HEK293 (cell line): Measurements from ENCODE around the gene SLU7.

Experiments used
- AEBP2 ChIP-seq: fragments of 450-650 bp; formaldehyde crosslinking; IDR thresholded peaks from 2 replicates; pipeline ENCODE4 v1.5.1; 2016; ENCODE audit warnings: missing biosample characterization, missing genetic modification characterization, borderline replicate concordance
- ELK4 ChIP-seq: IDR thresholded peaks from 2 replicates; pipeline ENCODE4 v1.6.1; 2011; ENCODE audit warnings: mild to moderate bottlenecking, low read depth, low read length, borderline replicate concordance
- HOXC10 ChIP-seq: sonication (generic); formaldehyde crosslinking; IDR thresholded peaks from 2 replicates; pipeline ENCODE4 v1.8.1; 2023; ENCODE audit warnings: mild to moderate bottlenecking, missing genetic modification reagents
- KLF10 ChIP-seq: fragments of 450-650 bp; IDR thresholded peaks from 2 replicates; pipeline ENCODE4 v1.5.1; 2018; ENCODE audit warnings: missing biosample characterization, mild to moderate bottlenecking, missing genetic modification characterization
- KLF8 ChIP-seq: fragments of 450-650 bp; formaldehyde crosslinking; IDR thresholded peaks from 2 replicates; pipeline ENCODE4 v1.5.1; 2016; ENCODE audit warnings: missing biosample characterization, missing genetic modification characterization
- PATZ1 ChIP-seq: fragments of 450-650 bp; formaldehyde crosslinking; IDR thresholded peaks from 2 replicates; pipeline ENCODE4 v1.5.1; 2016; ENCODE audit warnings: missing biosample characterization, missing genetic modification characterization
- PRDM6 ChIP-seq: fragments of 450-650 bp; formaldehyde crosslinking; IDR thresholded peaks from 2 replicates; pipeline ENCODE4 v1.5.1; 2017; ENCODE audit warnings: missing biosample characterization, missing genetic modification characterization
- SP7 ChIP-seq: fragments of 450-650 bp; formaldehyde crosslinking; IDR thresholded peaks from 2 replicates; pipeline ENCODE4 v1.5.1; 2016; ENCODE audit warnings: missing biosample characterization, missing genetic modification characterization
- YY2 ChIP-seq: fragments of 450-650 bp; formaldehyde crosslinking; IDR thresholded peaks from 2 replicates; pipeline ENCODE4 v1.5.1; 2016; ENCODE audit warnings: missing biosample characterization, missing genetic modification characterization
- ZBTB49 ChIP-seq: fragments of 450-650 bp; formaldehyde crosslinking; IDR thresholded peaks from 2 replicates; pipeline ENCODE4 v1.5.1; 2016; ENCODE audit warnings: missing biosample characterization, missing genetic modification characterization, low read depth
- ZNF121 ChIP-seq: fragments of 450-650 bp; formaldehyde crosslinking; IDR thresholded peaks from 2 replicates; pipeline ENCODE4 v1.5.1; 2016; ENCODE audit warnings: missing biosample characterization, missing genetic modification characterization
- ZNF155 ChIP-seq: fragments of 450-650 bp; formaldehyde crosslinking; IDR thresholded peaks from 2 replicates; pipeline ENCODE4 v1.5.1; 2016; ENCODE audit warnings: missing biosample characterization, missing genetic modification characterization
- ZNF16 ChIP-seq: fragments of 450-650 bp; formaldehyde crosslinking; IDR thresholded peaks from 2 replicates; pipeline ENCODE4 v1.5.1; 2016; ENCODE audit warnings: low read depth, missing biosample characterization, missing genetic modification characterization
- ZNF2 ChIP-seq: fragments of 450-650 bp; formaldehyde crosslinking; IDR thresholded peaks from 2 replicates; pipeline ENCODE4 v1.5.1; 2016; ENCODE audit warnings: missing biosample characterization, missing genetic modification characterization
- ZNF335 ChIP-seq: fragments of 450-650 bp; formaldehyde crosslinking; conservative IDR thresholded peaks from 2 replicates; pipeline ENCODE4 v1.5.1; 2016; ENCODE audit warnings: missing biosample characterization, missing genetic modification characterization
- ZNF362 ChIP-seq: fragments of 450-650 bp; formaldehyde crosslinking; IDR thresholded peaks from 2 replicates; pipeline ENCODE4 v1.5.1; 2016; ENCODE audit warnings: missing biosample characterization, missing genetic modification characterization
- ZNF398 ChIP-seq: fragments of 450-650 bp; formaldehyde crosslinking; IDR thresholded peaks from 2 replicates; pipeline ENCODE4 v1.5.1; 2017; ENCODE audit warnings: missing biosample characterization, missing genetic modification characterization
- ZNF645 ChIP-seq: fragments of 450-650 bp; formaldehyde crosslinking; IDR thresholded peaks from 2 replicates; pipeline ENCODE4; 2016; ENCODE audit warnings: missing biosample characterization, missing genetic modification characterization
- ZNF843 ChIP-seq: fragments of 450-650 bp; formaldehyde crosslinking; IDR thresholded peaks from 2 replicates; pipeline ENCODE4 v1.5.1; 2016; ENCODE audit warnings: missing biosample characterization, missing genetic modification characterization
- ZSCAN18 ChIP-seq: fragments of 450-650 bp; formaldehyde crosslinking; IDR thresholded peaks from 2 replicates; pipeline ENCODE4 v1.5.1; 2016; ENCODE audit warnings: missing biosample characterization, missing genetic modification characterization
- ZSCAN30 ChIP-seq: fragments of 450-650 bp; IDR thresholded peaks from 2 replicates; pipeline ENCODE4 v1.5.1; 2018; ENCODE audit warnings: missing biosample characterization, mild to moderate bottlenecking, missing genetic modification characterization, moderate library complexity
- ZSCAN4 ChIP-seq: fragments of 450-650 bp; formaldehyde crosslinking; IDR thresholded peaks from 2 replicates; pipeline ENCODE4 v1.5.1; 2017; ENCODE audit warnings: missing biosample characterization, missing genetic modification characterization

SLU7 gene

GRCh38 chr5:160421625-160422258 lies 2.9 kb upstream of the SLU7 start, which contains the start of gene PTTG1 (continued):
- TF ChIP-seq ZNF645 (tag by site-specific recombination) (no peak), HOXC10 (CRISPR knock-in tag) (no peak), ZSCAN4 (tag by site-specific recombination) (no peak), ZNF843 (tag by site-specific recombination) (no peak), SP7 (tag by site-specific recombination) (peak; percentile 67), ZBTB49 (tag by site-specific recombination) (no peak), PRDM6 (no peak), ZNF155 (tag by site-specific recombination) (no peak), KLF8 (tag by site-specific recombination) (peak; percentile 28; the same call in 1 of the 2 replicates), PATZ1 (tag by site-specific recombination) (no peak), KLF10 (tag by site-specific recombination) (no peak), ZNF121 (tag by site-specific recombination) (no peak), ZNF2 (tag by site-specific recombination) (peak; percentile 61; the same call in 1 of the 2 replicates), ELK4 (no peak), ZSCAN18 (no peak), ZNF398 (no peak), ZNF335 (tag by site-specific recombination) (peak; percentile 86), ZSCAN30 (tag by site-specific recombination) (no peak), AEBP2 (tag by site-specific recombination) (no peak), YY2 (tag by site-specific recombination) (no peak), ZNF16 (tag by site-specific recombination) (no peak), ZNF362 (peak; percentile 66; the same call in 1 of the 2 replicates)
